K562 (cell line): ENCODE measurements around the gene GALR1. TPM values are rescaled to one million over a fixed set of nuclear protein-coding genes. Genes with fewer than 3 reads are reported as not detected.

Source experiments
- ATAC-seq: fragments of 200-7000 bp; cut with Tn5 transposase; 3 replicates; pipeline ENCODE4 v1.9.1; 2020; ENCODE audit warnings: moderate library complexity
- BruUV-seq: library from RNA; stranded (reverse); fragments of 400-500 nt; replicated peaks from 2 replicates; lab custom pipeline; 2021; lab: Mats Ljungman, UMichigan
- CTCF ChIA-PET: fragments of 300-600 bp; formaldehyde crosslinking; extraction: SDS; loops from one replicate; lab custom pipeline; 2021; ENCODE audit warnings: low intra/inter-chr PET ratio; lab: Yijun Ruan, JAX
- POLR2A ChIA-PET: fragments of 300-600, 350-650 bp; sonication (Branson Sonifier 250); formaldehyde crosslinking; extraction: SDS; loops from one replicate; lab custom pipeline; 2021; ENCODE audit warnings: antibody characterized with exemption, inconsistent platforms; lab: Yijun Ruan, JAX
- DNase-seq, 4 experiments: peaks; one replicate each; pipeline versions ENCODE4 v3.0.0 to v3.0.0-alpha.2; 2011 to 2018; ENCODE audit warnings: low spot score in 3 of 4, mixed read lengths in 3 of 4; ENCODE audit errors: extremely low read depth in 1 of 4
- FAIRE-seq: peaks from 2 replicates; lab custom pipeline; 2011; peaks lifted over from hg19 to GRCh38; lab: Jason Lieb, UNC
- H2AFZ ChIP-seq: 2 replicates; pipeline ENCODE4 v1.6.0; 2011; ENCODE audit warnings: low read depth, low read length, control low read depth, inconsistent platforms
- H3K27ac ChIP-seq: fragments of 200-600 bp; 3 replicates; pipeline ENCODE4 v1.8.0; 2011; ENCODE audit warnings: low read depth, mild to moderate bottlenecking, control low read depth, inconsistent platforms, low read length, moderate library complexity, mixed read lengths; ENCODE audit errors: extremely low read depth
- H3K27me3 ChIP-seq, 2 experiments: fragments of 300-600 bp in 1 of 2; 2 replicates in 1 of 2; 3 replicates in 1 of 2; pipeline versions ENCODE4 v1.6.0 to v1.8.0; 2011; ENCODE audit warnings: inconsistent platforms in 2 of 2, low read length in 2 of 2, mild to moderate bottlenecking in 1 of 2, mixed read lengths in 1 of 2, moderate library complexity in 1 of 2; ENCODE audit not compliant: control insufficient read depth in 2 of 2, insufficient read depth in 2 of 2
- H3K36me3 ChIP-seq: fragments of 300-600 bp; 3 replicates; pipeline ENCODE4 v1.8.0; 2011; ENCODE audit warnings: mild to moderate bottlenecking, low read length, inconsistent platforms; ENCODE audit not compliant: control insufficient read depth, insufficient read depth
- H3K4me1 ChIP-seq, 2 experiments: fragments of 200-600 bp in 1 of 2; replicated peaks in 1 of 2; 2 replicates in 1 of 2; 3 replicates in 1 of 2; pipeline versions ENCODE4 v1.5.1 to v1.8.0; 2011; ENCODE audit warnings: inconsistent platforms in 2 of 2, low read length in 2 of 2, mild to moderate bottlenecking in 1 of 2, mixed read lengths in 1 of 2, moderate library complexity in 1 of 2; ENCODE audit not compliant: control insufficient read depth in 2 of 2, insufficient read depth in 2 of 2
- H3K4me2 ChIP-seq: 2 replicates; pipeline ENCODE4 v1.6.1; 2011; ENCODE audit warnings: low read length, control low read depth, inconsistent platforms, mixed read lengths; ENCODE audit not compliant: insufficient read depth
- H3K4me3 ChIP-seq: fragments of 200-600 bp; sonication (generic), shearing (Covaris generic); 2 replicates; pipeline ENCODE4 v1.5.1; 2016; ENCODE audit warnings: control low read depth, inconsistent platforms
- H3K79me2 ChIP-seq: fragments of 200-600 bp; 3 replicates; pipeline ENCODE4 v1.8.0; 2011; ENCODE audit warnings: low read length, inconsistent platforms; ENCODE audit not compliant: control insufficient read depth, insufficient read depth
- H3K9ac ChIP-seq, 2 experiments: 2 replicates each; pipeline versions ENCODE4 v1.6.0 to v1.6.1; 2011; ENCODE audit warnings: low read depth in 2 of 2, low read length in 2 of 2, control low read depth in 1 of 2, inconsistent platforms in 1 of 2, mild to moderate bottlenecking in 1 of 2, mixed read lengths in 1 of 2; ENCODE audit not compliant: insufficient read depth in 1 of 2
- H3K9me1 ChIP-seq: one replicate; pipeline ENCODE4 v1.6.0; 2011; ENCODE audit warnings: inconsistent platforms, mild to moderate bottlenecking, low read length, moderate library complexity; ENCODE audit not compliant: control insufficient read depth, insufficient read depth
- H3K9me3 ChIP-seq: replicated peaks from 2 replicates; pipeline ENCODE4 v1.5.1; 2011; ENCODE audit warnings: low read depth, low read length, inconsistent platforms; ENCODE audit not compliant: control insufficient read depth, insufficient read depth
- H4K20me1 ChIP-seq: replicated peaks from 2 replicates; pipeline ENCODE4 v1.6.1; 2011; ENCODE audit warnings: low read length, inconsistent platforms, mixed read lengths; ENCODE audit not compliant: control insufficient read depth, insufficient read depth
- ARHGAP35 ChIP-seq: fragments of 450-650 bp; IDR thresholded peaks from 2 replicates; pipeline ENCODE4 v1.6.1; 2018; ENCODE audit not compliant: partially characterized antibody
- BACH1 ChIP-seq: fragments of 200-800 bp; sonication (Bioruptor generic); IDR thresholded peaks from 2 replicates; pipeline ENCODE4 v1.6.1; 2016; ENCODE audit warnings: missing genetic modification characterization, missing compliant biosample characterization
- C11orf30 ChIP-seq: fragments of 450-650 bp; IDR thresholded peaks from 2 replicates; pipeline ENCODE4 v1.6.1; 2016; ENCODE audit warnings: low read depth, mild to moderate bottlenecking
- CREB1 ChIP-seq, 2 experiments: sonication (generic) in 1 of 2; formaldehyde crosslinking in 1 of 2; IDR thresholded peaks; 2 replicates each; pipeline versions ENCODE4 v1.6.1 to v1.8.0; 2012 to 2022; ENCODE audit warnings: inconsistent platforms in 1 of 2, mild to moderate bottlenecking in 1 of 2, missing genetic modification reagents in 1 of 2, moderate library complexity in 1 of 2
- HDAC2 ChIP-seq: fragments of 450-650 bp; IDR thresholded peaks from 2 replicates; pipeline ENCODE4 v1.6.1; 2016; ENCODE audit warnings: mild to moderate bottlenecking
- MAFF ChIP-seq: IDR thresholded peaks from 2 replicates; pipeline ENCODE4 v1.6.1; 2012; ENCODE audit warnings: low read length, improper control_type of control experiment
- NFATC3 ChIP-seq: fragments of 450-650 bp; IDR thresholded peaks from 2 replicates; pipeline ENCODE4 v1.6.1; 2017; ENCODE audit warnings: mild to moderate bottlenecking
- RFX7 ChIP-seq: fragments of 250-450 bp; sonication (Bioruptor Pico); IDR thresholded peaks from 2 replicates; pipeline ENCODE4 v1.5.1; 2021; ENCODE audit warnings: mild to moderate bottlenecking
- TBP ChIP-seq: optimal IDR thresholded peaks from 2 replicates; pipeline ENCODE3; 2011; ENCODE audit warnings: low read depth, low read length, improper control_type of control experiment
- TRIM24 ChIP-seq, 2 experiments: fragments of 450-650 bp; IDR thresholded peaks; 2 replicates each; pipeline ENCODE4 v1.6.1; 2016
- ZNF140 ChIP-seq: fragments of 250-450 bp; sonication (Bioruptor Pico); IDR thresholded peaks from 2 replicates; pipeline ENCODE4 v1.8.0; 2021; ENCODE audit warnings: moderate library complexity, mild to moderate bottlenecking, inconsistent platforms
- WGBS: fragments of 100-300 bp; shearing (Covaris generic); methylation state at CpG from one replicate; pipeline ENCODE4 v1.1.6; 2016; ENCODE audit warnings: low coverage, mixed read lengths; ENCODE audit not compliant: insufficient coverage; ENCODE audit errors: missing lambda C conversion rate; 5-methylcytosine and 5-hydroxymethylcytosine counted together
- in situ Hi-C: fragments of 300-500 bp; cut with MboI; formaldehyde crosslinking; loops from 4 replicates; pipeline ENCODE4 v1.15.0; 2018; ENCODE audit warnings: inconsistent platforms, mixed read lengths
- intact Hi-C: fragments of 100-400 bp; cut with micrococcal nuclease; formaldehyde crosslinking; loops from 2 replicates; pipeline ENCODE4 v1.14.2; 2022
- polyA plus RNA-seq, 8 experiments: library from polyadenylated mRNA; depleted of rRNA in 4 of 8; stranded (reverse) in 5 of 8; unstranded in 3 of 8; fragments of >200 nt; fragmentation: Nextera tagmentation in 2 of 8; fragmentation: Illumina TruSeq in 1 of 8; extraction: Ambion mirVana in 2 of 8; extraction: Trizol in 1 of 8; gene quantifications; 2 replicates each; pipeline versions ENCODE4 v1.2.1 to v1.2.3, GENCODE V29; 2011 to 2014; ENCODE audit warnings: inconsistent platforms in 1 of 8, missing spikeins in 1 of 8
- total RNA-seq, 7 experiments: library from RNA; depleted of rRNA in 6 of 7; stranded (reverse); fragments of >200 nt in 6 of 7; fragmentation: Illumina TruSeq in 2 of 7; extraction: Trizol in 2 of 7; gene quantifications; 2 replicates each; pipeline versions ENCODE4 v1.2.1 to v1.2.3, GENCODE V29; 2011 to 2021; ENCODE audit warnings: low replicate concordance in 1 of 7
- TF ChIP-seq, protein P1 (sequence below): fragments of 250-450 bp; sonication (Bioruptor Pico); IDR thresholded peaks from 2 replicates; pipeline ENCODE4 v1.8.0; 2022; ENCODE audit warnings: inconsistent platforms
- TF ChIP-seq, protein P2 (sequence below): sonication (generic); formaldehyde crosslinking; IDR thresholded peaks from 2 replicates; pipeline ENCODE4 v1.5.0; 2020; ENCODE audit warnings: missing genetic modification reagents

The GALR1 gene
- total and polyA plus RNA-seq, 9 of the 15 experiments (the other 6 are each of a cell fraction or from before 2014, with no cell fraction given): not detected

DNA sequence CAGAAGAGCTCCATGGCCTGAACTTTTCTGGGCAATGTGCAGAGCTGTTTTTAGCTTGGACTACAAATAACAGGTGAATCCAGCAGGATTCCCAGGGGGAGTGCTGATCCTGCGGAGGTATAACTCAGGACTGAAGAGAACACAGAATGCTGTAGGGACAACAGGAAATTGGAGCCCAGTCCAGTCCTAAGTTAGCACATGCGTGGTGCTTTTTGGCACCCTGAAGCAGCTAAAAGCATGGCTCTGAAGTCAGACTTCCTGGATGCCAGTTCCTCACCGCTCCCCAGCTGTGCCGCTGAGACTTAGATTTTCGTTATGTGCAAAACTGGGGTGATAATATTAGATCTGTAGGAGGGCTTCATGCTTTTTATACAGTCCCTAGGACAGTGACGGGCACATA, 58.6 kb downstream of the GALR1 start:
- ChIA-PET CTCF (no interaction called here), POLR2A (no interaction called here)
- H3K4me3 ChIP-seq: no peak overlapping the region
- intact Hi-C loops: no loop called here
- no peaks in the 10 kb centered on the region for H3K9me3 ChIP-seq
- H3K4me1 ChIP-seq: no peaks in the 10 kb centered on the region
- TF ChIP-seq CREB1 (IDR thresholded peaks at IDR 0.05) (no peak), CREB1 (CRISPR knock-in tag; IDR thresholded peaks at IDR 0.05) (no peak), HDAC2 (no peak), TRIM24 (IDR thresholded peaks at IDR 0.05) (no peak), ZNF140 (CRISPR knock-in tag) (no peak), BACH1 (tag) (no peak), MAFF (no peak), NFATC3 (no peak), TBP (no peak), RFX7 (CRISPR knock-in tag) (no peak), C11orf30 (no peak), ARHGAP35 (no peak)
- TF ChIP-seq, protein P1, sequence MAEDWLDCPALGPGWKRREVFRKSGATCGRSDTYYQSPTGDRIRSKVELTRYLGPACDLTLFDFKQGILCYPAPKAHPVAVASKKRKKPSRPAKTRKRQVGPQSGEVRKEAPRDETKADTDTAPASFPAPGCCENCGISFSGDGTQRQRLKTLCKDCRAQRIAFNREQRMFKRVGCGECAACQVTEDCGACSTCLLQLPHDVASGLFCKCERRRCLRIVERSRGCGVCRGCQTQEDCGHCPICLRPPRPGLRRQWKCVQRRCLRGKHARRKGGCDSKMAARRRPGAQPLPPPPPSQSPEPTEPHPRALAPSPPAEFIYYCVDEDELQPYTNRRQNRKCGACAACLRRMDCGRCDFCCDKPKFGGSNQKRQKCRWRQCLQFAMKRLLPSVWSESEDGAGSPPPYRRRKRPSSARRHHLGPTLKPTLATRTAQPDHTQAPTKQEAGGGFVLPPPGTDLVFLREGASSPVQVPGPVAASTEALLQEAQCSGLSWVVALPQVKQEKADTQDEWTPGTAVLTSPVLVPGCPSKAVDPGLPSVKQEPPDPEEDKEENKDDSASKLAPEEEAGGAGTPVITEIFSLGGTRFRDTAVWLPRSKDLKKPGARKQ (CRISPR knock-in tag): no peak
- TF ChIP-seq, protein P2, sequence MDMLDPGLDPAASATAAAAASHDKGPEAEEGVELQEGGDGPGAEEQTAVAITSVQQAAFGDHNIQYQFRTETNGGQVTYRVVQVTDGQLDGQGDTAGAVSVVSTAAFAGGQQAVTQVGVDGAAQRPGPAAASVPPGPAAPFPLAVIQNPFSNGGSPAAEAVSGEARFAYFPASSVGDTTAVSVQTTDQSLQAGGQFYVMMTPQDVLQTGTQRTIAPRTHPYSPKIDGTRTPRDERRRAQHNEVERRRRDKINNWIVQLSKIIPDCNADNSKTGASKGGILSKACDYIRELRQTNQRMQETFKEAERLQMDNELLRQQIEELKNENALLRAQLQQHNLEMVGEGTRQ (CRISPR knock-in tag): no peak
- H3K4me2 ChIP-seq: no peak overlapping the region
- no peaks in the 10 kb centered on the region for H3K36me3 ChIP-seq
- FAIRE-seq: no peak
- in situ Hi-C loops: no loop called here
- H3K79me2 ChIP-seq: no peaks in the 10 kb centered on the region
- no peak overlapping the region for H2AFZ ChIP-seq
- no peaks in the 10 kb centered on the region for H3K9me1 ChIP-seq
- H3K9ac ChIP-seq: no peak overlapping the region
- H3K27ac ChIP-seq: no peak overlapping the region
- DNase-seq: no peak
- no peak for ATAC-seq
- no TSS peak for BruUV-seq
- H4K20me1 ChIP-seq: no peaks in the 10 kb centered on the region
- WGBS: 0% methylated on average over 6 of the region's 6 CpGs
- H3K27me3 ChIP-seq: no peaks in the 10 kb centered on the region
